Stimulated activated CD8-positive, alpha-beta memory T cell treated with anti-CD3 and anti-CD28 coated beads, Interleukin-12 subunit alpha, Interleukin-12 subunit beta, amount 100 ng/mL, for 24 hours (primary cell): ENCODE results near the gene PAM.

Experiments used
- DNase-seq: peaks from one replicate; pipeline ENCODE4 v3.0.0-alpha.2; 2020; ENCODE audit errors: extremely low read depth

PAM gene

GRCh38 chr5:102937894-102938293 is 182.8 kb downstream of the PAM start:
- no peak for DNase-seq

GRCh38 chr5:102941111-102941510 is 186.0 kb downstream of the PAM start:
- no peak for DNase-seq

GRCh38 chr5:102946414-102946813 is 191.3 kb downstream of the PAM start:
- no peak for DNase-seq

GRCh38 chr5:102946971-102947370 is 191.9 kb downstream of the PAM start:
- no peak for DNase-seq

- DNase-seq = no peak
Measured at GRCh38 chr5:102955488-102955887, 200.4 kb downstream of the PAM start.

GRCh38 chr5:102956599-102956998 is 201.5 kb downstream of the PAM start:
- no peak for DNase-seq

- DNase-seq = no peak
Measured at GRCh38 chr5:102957141-102957540, 202.0 kb downstream of the PAM start.

GRCh38 chr5:102958481-102959011 is 203.4 kb downstream of the PAM start:
- no peak for DNase-seq

- DNase-seq = no peak
Measured at GRCh38 chr5:102959055-102959454, 203.9 kb downstream of the PAM start.

GRCh38 chr5:102961671-102962070 is 206.6 kb downstream of the PAM start:
- no peak for DNase-seq

- DNase-seq = no peak
Measured at GRCh38 chr5:102965653-102966052, 210.5 kb downstream of the PAM start.

GRCh38 chr5:102969641-102970040 is 214.5 kb downstream of the PAM start:
- no peak for DNase-seq

GRCh38 chr5:102971676-102972293 is 216.7 kb downstream of the PAM start:
- no peak for DNase-seq

- no peak for DNase-seq
Measured at GRCh38 chr5:102974177-102974576, 219.1 kb downstream of the PAM start.

- DNase-seq = no peak
Measured at GRCh38 chr5:102975045-102975444, 219.9 kb downstream of the PAM start.

GRCh38 chr5:102975457-102976182 is 220.5 kb downstream of the PAM start:
- no peak for DNase-seq

GRCh38 chr5:102981957-102982635 is 227.0 kb downstream of the PAM start:
- DNase-seq = no peak

- no peak for DNase-seq
Measured at GRCh38 chr5:102986074-102986473, 231.0 kb downstream of the PAM start.

GRCh38 chr5:102988459-102988858 is 233.4 kb downstream of the PAM start:
- DNase-seq = no peak

- DNase-seq = no peak
Measured at GRCh38 chr5:102991802-102992201, 236.7 kb downstream of the PAM start.

GRCh38 chr5:102996011-102996575 is 241.0 kb downstream of the PAM start:
- no peak for DNase-seq

GRCh38 chr5:102998224-102998623 is 243.1 kb downstream of the PAM start:
- no peak for DNase-seq
